GM23248 (cell line): ENCODE data around the gene MAP3K7CL.

Experiments used
- EZH2 ChIP-seq: fragments of 200-600 bp; sonication (generic); IDR thresholded peaks from 2 replicates; pipeline ENCODE4 v1.6.1; 2018; ENCODE audit warnings: antibody characterized with exemption, mild to moderate bottlenecking; ENCODE audit not compliant: insufficient read depth, poor library complexity, severe bottlenecking
- EZH2phosphoT487 ChIP-seq: fragments of 200-600 bp; sonication (generic); IDR thresholded peaks from 2 replicates; pipeline ENCODE4 v1.6.1; 2018; ENCODE audit warnings: antibody characterized with exemption, moderate library complexity, mild to moderate bottlenecking, low read depth; ENCODE audit not compliant: insufficient read depth

- TF ChIP-seq EZH2 (no peak), EZH2phosphoT487 (no peak)
Observed at GRCh38 chr21:29164323-29164942, 34.0 kb downstream of the MAP3K7CL start.
